Common myeloid progenitor, CD34-positive (primary cell): ENCODE measurements around the gene SPSB4. TPM values are rescaled to one million over a fixed set of nuclear protein-coding genes. Genes with fewer than 3 reads are reported as not detected.

Source experiments
- CTCF ChIA-PET: fragments of 350-600 bp; sonication (Branson Sonifier 250); formaldehyde crosslinking; loops from one replicate; lab custom pipeline; 2021; ENCODE audit warnings: antibody characterized with exemption; lab: Charles Lee
- POLR2A ChIA-PET: fragments of 350-600 bp; sonication (Branson Sonifier 250); formaldehyde crosslinking; loops from one replicate; lab custom pipeline; 2021; ENCODE audit warnings: antibody characterized with exemption; lab: Charles Lee
- DNase-seq, 3 donors: peaks; one replicate each; pipeline versions ENCODE4 v3.0.0 to v3.0.0-alpha.2; 2013
- H3K27ac ChIP-seq, 2 experiments: 1 replicate in 1 of 2; 2 replicates in 1 of 2; pipeline ENCODE4 v1.7.0; 2013; ENCODE audit warnings: inconsistent platforms in 2 of 2, low read length in 2 of 2, mild to moderate bottlenecking in 2 of 2, low read depth in 1 of 2, moderate library complexity in 1 of 2; ENCODE audit not compliant: severe bottlenecking in 2 of 2, insufficient read depth in 1 of 2, poor library complexity in 1 of 2
- H3K27me3 ChIP-seq, 5 experiments: replicated peaks in 2 of 5; 1 replicate in 3 of 5; 2 replicates in 2 of 5; pipeline versions ENCODE4 v1.6.1 to v1.7.0; 2013; ENCODE audit warnings: low read length in 4 of 5, mild to moderate bottlenecking in 2 of 5, moderate library complexity in 2 of 5, inconsistent platforms in 1 of 5; ENCODE audit not compliant: insufficient read depth in 5 of 5, control insufficient read depth in 4 of 5
- H3K36me3 ChIP-seq, 4 experiments: 1 replicate in 2 of 4; 2 replicates in 2 of 4; pipeline versions ENCODE4 v1.6.1 to v1.7.0; 2013; ENCODE audit warnings: low read length in 3 of 4, control low read depth in 1 of 4, mild to moderate bottlenecking in 1 of 4; ENCODE audit not compliant: control insufficient read depth in 4 of 4, insufficient read depth in 4 of 4
- H3K4me1 ChIP-seq, 4 experiments: 1 replicate in 3 of 4; 2 replicates in 1 of 4; pipeline versions ENCODE4 v1.6.1 to v1.7.1; 2013; ENCODE audit warnings: low read length in 3 of 4, mild to moderate bottlenecking in 3 of 4, control low read depth in 1 of 4, inconsistent platforms in 1 of 4, moderate library complexity in 1 of 4; ENCODE audit not compliant: control insufficient read depth in 4 of 4, insufficient read depth in 4 of 4; ENCODE audit errors: control extremely low read depth in 1 of 4
- H3K4me3 ChIP-seq, 7 experiments: 1 replicate in 4 of 7; 2 replicates in 3 of 7; pipeline versions ENCODE4 v1.5.1 to v1.7.0; 2013; ENCODE audit warnings: mild to moderate bottlenecking in 7 of 7, low read length in 6 of 7, moderate library complexity in 6 of 7, inconsistent platforms in 2 of 7, low read depth in 2 of 7, control low read depth in 1 of 7; ENCODE audit not compliant: insufficient read depth in 4 of 7, control insufficient read depth in 1 of 7; ENCODE audit errors: extremely low read depth in 1 of 7
- H3K9me3 ChIP-seq, 5 experiments: 1 replicate in 4 of 5; 2 replicates in 1 of 5; pipeline versions ENCODE4 v1.6.1 to v1.7.1; 2013; ENCODE audit warnings: low read length in 4 of 5, mild to moderate bottlenecking in 2 of 5, inconsistent platforms in 1 of 5, low read depth in 1 of 5, moderate library complexity in 1 of 5; ENCODE audit not compliant: control insufficient read depth in 4 of 5, insufficient read depth in 2 of 5; ENCODE audit errors: control extremely low read depth in 1 of 5
- WGBS: methylation state at CpG from one replicate; pipeline ENCODE4 v1.1.5; 2013; ENCODE audit not compliant: insufficient coverage; 5-methylcytosine and 5-hydroxymethylcytosine counted together
- polyA plus RNA-seq: library from polyadenylated mRNA; unstranded; fragments of 120-200 nt; gene quantifications from one replicate; pipeline ENCODE4 v1.2.1, GENCODE V29; 2013

The SPSB4 gene
- polyA plus RNA-seq, result 0.03 TPM

DNA sequence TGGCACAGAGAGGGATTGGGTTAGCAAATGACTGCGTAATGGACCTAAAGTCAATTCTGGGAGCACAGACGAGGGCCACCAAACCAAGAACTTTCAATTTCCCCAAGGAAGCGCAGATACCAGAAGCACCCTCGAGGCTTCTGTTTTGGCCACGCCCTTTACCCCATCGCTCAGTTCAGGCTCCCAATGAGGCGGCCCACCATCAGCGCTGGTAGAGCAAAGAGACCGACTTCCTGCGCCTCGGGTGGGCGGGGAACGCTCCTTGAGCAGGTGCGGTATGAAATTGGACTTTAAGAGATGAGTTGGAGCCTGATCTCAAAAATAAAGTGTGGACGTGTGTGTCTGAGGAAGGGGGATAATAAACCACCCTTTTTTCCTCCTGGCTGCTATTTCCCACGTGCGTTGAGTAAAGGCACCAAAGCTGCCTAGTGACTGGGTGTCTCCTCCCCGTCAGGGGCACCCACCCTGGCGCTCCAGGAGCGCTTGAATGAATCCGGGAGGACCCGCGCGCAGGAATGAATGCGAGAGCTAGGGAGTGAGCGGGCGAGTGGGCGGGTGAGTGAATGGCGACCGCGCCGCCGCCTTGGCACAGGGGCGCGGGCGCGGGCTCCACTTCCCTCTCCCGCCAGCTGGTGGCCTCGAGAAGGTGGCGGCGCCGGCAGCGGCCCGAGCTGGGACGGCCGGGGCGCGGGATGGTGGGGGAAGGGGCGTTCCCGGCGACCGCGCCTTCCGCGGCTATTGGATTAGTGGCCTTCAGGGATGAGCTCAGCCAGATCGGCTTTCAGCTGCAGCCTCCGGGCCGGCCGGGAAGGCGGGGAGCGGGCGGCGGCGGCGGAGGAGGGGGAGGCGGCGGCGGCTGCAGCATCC, at the start of gene SPSB4:
Gene SPSB4 (plus strand): TSS at position 772 of the 867 bp plus-strand sequence. CDS start 14,758 bp downstream, outside the sequence.
- Histone ChIP-seq H3K4me3 (peak within 1 kb of the TSS; percentile 44 to 78 (median 66)), H3K9me3 (no peaks in the 10 kb centered on the region), H3K36me3 (no peaks in the 10 kb centered on the region), H3K27me3 (peaks cover 14 to 83% (median 30%) of the 10 kb centered on the region in 5 experiments), H3K4me1 (peaks cover 0 to 25% (median 23%) of the 10 kb centered on the region in 4 experiments), H3K27ac (no peak within 1 kb of the TSS)
- POLR2A ChIA-PET, result no interaction called here
- CTCF ChIA-PET, result interaction anchor here (0.7 to 5.3 kb wide), 13 partner anchors 11 to 138 kb away, joined by 3 to 26 read pairs (median 4); no protein-coding TSS in a partner anchor
- 3% methylated on average over 28 of the region's 68 CpGs for WGBS
- DNase-seq, result peak; percentile 50 to 76 (median 65)

DNA sequence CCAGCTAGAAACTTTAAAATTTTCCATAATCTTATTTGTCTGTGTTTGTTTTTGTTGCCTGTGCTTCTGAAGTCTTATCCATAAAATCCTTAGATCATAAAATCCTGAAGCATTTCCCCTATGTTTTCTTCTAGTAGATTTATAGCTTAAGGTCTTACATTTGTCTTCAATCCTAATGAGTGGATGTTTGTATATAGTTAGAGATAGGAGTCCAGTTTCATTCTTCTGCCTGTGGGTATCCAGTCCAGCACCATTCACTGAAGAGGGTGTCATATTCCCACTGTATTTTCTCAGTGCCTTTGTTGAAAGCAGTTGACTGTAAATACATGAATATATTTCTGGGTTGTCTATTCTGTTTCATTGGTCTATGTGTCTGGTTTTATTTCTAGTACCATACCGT, 44.8 kb upstream of the SPSB4 start:
- no peaks in the 10 kb centered on the region for H3K4me1 ChIP-seq
- H3K9me3 ChIP-seq, result no peaks in the 10 kb centered on the region
- ChIA-PET POLR2A (no interaction called here), CTCF (interaction anchor here (1.5 kb wide), 1 partner anchor 11 kb away, joined by 3 read pairs; no protein-coding TSS in a partner anchor)
- no peak overlapping the region for H3K4me3 ChIP-seq
- WGBS, result no CpG with 5 or more reads among the region's 1 CpG
- no peak for DNase-seq
- peaks cover 0 to 1% (median 0%) of the 10 kb centered on the region in 5 experiments for H3K27me3 ChIP-seq
- H3K27ac ChIP-seq, result no peak overlapping the region
- H3K36me3 ChIP-seq, result no peaks in the 10 kb centered on the region

DNA sequence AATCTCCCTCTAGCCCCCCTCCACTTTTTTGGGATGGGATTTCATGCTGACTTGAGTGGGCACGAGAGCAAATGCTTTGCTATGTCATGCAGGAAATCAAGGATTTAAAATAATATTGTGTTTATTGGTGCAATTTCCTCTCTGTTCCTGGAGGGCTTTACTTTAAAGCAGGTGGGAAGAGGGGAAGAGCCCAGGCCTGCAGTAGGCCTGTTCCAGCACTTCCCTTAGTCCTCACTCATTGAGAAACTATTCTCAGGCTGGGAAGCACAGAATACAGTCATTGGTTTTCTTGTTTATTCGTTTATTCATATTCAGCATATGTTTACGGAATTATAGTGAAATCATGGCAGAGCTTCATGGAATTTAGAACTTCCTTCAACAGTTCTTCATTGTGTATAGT, 41.7 kb upstream of the SPSB4 start:
- Histone ChIP-seq H3K27me3 (peaks cover 0 to 2% (median 0%) of the 10 kb centered on the region in 5 experiments), H3K9me3 (no peaks in the 10 kb centered on the region), H3K36me3 (no peaks in the 10 kb centered on the region), H3K4me1 (peaks cover 0 to 4% (median 0%) of the 10 kb centered on the region in 4 experiments), H3K4me3 (no peak overlapping the region), H3K27ac (no peak overlapping the region)
- ChIA-PET POLR2A (no interaction called here), CTCF (interaction anchor here (0.6 to 6.0 kb wide), 10 partner anchors 9 to 183 kb away, joined by 3 to 43 read pairs (median 6); no protein-coding TSS in a partner anchor)
- no peak for DNase-seq
- no CpG with 5 or more reads among the region's 3 CpGs for WGBS

DNA sequence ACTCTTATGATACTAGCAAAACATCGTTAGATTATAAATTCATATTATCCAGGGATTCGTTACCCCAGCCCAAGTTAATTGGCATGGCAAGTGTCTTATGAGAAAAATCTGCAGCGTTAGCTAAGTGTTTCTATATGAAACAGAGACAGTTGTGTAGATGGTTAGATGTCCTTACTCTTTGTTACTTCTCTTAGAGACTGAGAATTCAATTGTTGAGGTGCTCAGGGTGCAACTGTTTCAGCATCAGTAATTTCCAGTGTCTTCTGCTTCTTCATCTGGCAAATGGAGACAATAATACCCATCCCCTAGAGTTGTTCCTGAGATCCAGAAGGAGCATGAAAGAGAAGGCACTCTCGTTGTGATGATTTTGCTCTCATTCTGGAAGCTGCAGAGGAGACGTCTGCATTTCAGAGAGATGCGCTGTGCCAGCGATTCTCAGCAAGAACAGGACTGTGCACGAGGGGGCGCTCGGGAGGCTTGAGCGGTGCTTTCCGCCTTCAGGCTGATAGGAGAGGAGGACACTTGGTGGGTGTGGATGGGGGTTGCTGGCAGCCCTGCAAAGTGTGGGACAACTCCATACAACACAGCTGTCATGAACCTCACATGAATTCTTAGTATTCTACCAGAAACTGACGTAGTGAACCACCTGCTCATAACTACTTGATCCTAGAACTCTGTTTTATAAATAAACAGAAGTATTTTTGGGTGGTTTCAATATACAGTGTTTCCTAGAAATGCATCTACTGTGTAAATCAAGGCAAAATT, 39.7 kb upstream of the SPSB4 start:
- POLR2A ChIA-PET, result no interaction called here
- peak; percentile 65 to 85 (median 82) for DNase-seq

DNA sequence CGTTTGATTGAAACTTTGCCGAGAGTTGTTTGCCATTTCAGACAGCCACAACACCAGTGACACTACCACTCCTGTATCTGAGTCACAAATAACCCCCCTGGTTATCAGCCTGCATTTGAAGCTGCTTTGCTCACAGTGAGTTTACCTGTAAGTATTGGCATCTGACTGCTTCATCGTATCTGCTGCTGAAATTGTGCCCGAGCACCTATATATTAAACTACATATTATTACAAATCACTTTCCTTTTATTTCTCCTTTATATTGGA, 39.2 kb upstream of the SPSB4 start:
- POLR2A ChIA-PET, result no interaction called here
- no peak overlapping the region for H3K27ac ChIP-seq
- H3K9me3 ChIP-seq, result no peaks in the 10 kb centered on the region
- peaks cover 0 to 4% (median 0%) of the 10 kb centered on the region in 4 experiments for H3K4me1 ChIP-seq
- CTCF ChIA-PET, result interaction anchor here (0.8 to 6.0 kb wide), 8 partner anchors 12 to 182 kb away, joined by 3 to 43 read pairs (median 8); partner anchors contain the start of gene SPSB4
- H3K36me3 ChIP-seq, result no peaks in the 10 kb centered on the region
- DNase-seq, result no peak
- 55% methylated on average over 3 of the region's 4 CpGs for WGBS
- no peak overlapping the region for H3K4me3 ChIP-seq
- peaks cover 0 to 3% (median 0%) of the 10 kb centered on the region in 5 experiments for H3K27me3 ChIP-seq

More for the DNA sequence above, 39.7 kb upstream of the SPSB4 start:
- no peak overlapping the region for H3K27ac ChIP-seq
- peaks cover 0 to 4% (median 0%) of the 10 kb centered on the region in 4 experiments for H3K4me1 ChIP-seq
- H3K36me3 ChIP-seq, result no peaks in the 10 kb centered on the region
- H3K9me3 ChIP-seq, result no peaks in the 10 kb centered on the region
- no peak overlapping the region for H3K4me3 ChIP-seq
- peaks cover 0 to 2% (median 0%) of the 10 kb centered on the region in 5 experiments for H3K27me3 ChIP-seq
- WGBS, result 23% methylated on average over 6 of the region's 13 CpGs
- CTCF ChIA-PET, result interaction anchor here (0.6 to 6.0 kb wide), 14 partner anchors 9 to 183 kb away, joined by 3 to 43 read pairs (median 5); partner anchors contain the start of gene SPSB4

DNA sequence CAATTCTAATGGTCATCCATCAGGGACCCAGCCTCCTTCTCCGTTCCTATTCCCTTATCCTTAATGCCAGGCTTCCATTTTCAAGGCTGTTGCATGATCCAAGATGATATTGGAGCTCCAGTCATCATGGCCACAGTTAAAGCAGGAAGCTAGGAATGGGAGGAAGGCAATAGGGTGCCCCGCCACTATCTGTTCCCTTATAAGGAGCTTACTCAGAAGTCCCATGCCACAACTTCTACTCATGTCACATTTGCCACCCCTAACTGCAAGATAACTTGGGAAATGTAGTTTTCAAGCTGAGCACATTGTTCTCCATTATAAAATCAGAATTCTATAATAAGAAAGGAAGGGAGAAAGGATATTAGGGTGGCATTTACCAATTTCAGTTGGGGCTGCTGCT, 38.6 kb upstream of the SPSB4 start:
- Histone ChIP-seq H3K4me3 (no peak overlapping the region), H3K36me3 (no peaks in the 10 kb centered on the region), H3K9me3 (no peaks in the 10 kb centered on the region), H3K4me1 (peaks cover 0 to 4% (median 0%) of the 10 kb centered on the region in 4 experiments), H3K27me3 (peaks cover 0 to 3% (median 0%) of the 10 kb centered on the region in 5 experiments), H3K27ac (no peak overlapping the region)
- no peak for DNase-seq
- WGBS, result 86% methylated on average over 1 of the region's 2 CpGs
- ChIA-PET POLR2A (no interaction called here), CTCF (interaction anchor here (0.8 to 6.0 kb wide), 9 partner anchors 13 to 190 kb away, joined by 3 to 43 read pairs (median 8); partner anchors contain the start of gene SPSB4)
